ENCODE data around the gene RTEL1.

Gene RTEL1

DNA sequence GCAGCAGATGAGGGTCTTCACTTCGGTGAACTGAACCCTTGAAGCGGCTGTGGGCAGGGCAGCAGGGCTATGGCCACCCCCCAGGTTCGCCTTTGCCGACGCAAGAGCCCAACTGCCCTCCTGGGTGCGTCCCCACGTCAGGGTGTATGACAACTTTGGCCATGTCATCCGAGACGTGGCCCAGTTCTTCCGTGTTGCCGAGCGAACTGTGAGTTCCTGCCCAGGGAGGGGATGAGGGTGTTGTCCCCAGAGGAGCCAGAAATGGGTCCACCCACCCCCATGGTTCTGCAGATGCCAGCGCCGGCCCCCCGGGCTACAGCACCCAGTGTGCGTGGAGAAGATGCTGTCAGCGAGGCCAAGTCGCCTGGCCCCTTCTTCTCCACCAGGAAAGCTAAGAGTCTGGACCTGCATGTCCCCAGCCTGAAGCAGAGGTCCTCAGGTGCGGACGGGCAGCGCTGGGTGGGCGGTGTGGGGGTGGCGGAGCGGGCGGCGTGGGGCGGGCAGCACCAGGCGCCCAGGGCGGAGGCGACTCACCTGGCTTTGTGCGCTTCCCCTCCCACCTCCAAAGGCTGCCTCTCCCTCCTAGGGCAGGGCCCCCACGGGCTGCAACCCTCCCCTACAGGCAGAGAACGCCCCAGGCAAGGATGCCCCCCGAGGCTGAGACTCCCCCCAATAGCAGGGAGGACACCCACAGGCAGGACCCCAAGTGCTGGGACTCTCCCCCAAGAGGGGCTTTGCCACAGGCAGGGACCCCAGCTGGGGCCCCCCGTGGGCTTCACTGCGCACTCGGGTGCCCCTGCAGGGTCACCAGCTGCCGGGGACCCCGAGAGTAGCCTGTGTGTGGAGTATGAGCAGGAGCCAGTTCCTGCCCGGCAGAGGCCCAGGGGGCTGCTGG lies 32.1 kb downstream of the RTEL1 start:
- no peak for DNase-seq (ENCODE audit: low read depth)

DNA sequence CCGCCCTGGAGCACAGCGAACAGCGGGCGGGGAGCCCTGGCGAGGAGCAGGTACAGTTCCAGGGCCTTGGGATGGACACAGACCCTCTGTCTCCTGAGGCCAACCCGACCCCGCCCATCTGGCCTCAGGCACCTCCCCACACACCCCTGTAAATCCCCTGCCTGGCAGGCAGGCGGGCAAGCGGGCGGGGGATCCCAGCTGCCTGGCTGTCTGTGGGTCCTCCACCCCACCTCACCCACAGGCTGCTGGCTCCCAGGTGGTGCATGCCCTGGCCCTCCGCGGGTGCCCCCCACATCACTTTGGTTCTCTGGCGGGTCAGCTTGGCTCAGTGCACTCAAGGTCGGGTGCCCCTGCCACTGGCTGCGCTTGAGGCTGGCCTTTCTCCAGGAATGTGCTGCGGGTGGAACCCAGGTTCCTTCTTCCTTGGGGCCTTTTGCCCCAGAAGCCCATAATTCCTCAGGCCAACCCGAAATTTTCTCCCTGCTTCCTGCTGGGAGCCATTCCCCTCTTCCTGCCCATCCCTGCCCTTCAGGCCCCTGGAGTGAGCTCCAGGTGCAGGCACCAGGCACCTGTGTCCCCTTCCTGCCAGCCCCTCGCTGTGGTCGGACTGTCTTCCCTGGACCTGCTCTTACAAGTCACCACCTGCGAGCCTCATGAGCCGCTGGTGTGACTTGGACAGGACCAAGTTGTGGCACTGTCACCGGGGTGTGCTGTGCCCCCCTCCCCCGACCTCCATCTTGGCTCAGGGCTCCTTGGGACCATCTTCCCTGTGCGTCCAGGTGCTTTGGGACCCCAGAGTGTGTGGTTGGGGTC lies 33.0 kb downstream of the RTEL1 start:
- DNase-seq (ENCODE audit: low read depth), result no peak

DNA sequence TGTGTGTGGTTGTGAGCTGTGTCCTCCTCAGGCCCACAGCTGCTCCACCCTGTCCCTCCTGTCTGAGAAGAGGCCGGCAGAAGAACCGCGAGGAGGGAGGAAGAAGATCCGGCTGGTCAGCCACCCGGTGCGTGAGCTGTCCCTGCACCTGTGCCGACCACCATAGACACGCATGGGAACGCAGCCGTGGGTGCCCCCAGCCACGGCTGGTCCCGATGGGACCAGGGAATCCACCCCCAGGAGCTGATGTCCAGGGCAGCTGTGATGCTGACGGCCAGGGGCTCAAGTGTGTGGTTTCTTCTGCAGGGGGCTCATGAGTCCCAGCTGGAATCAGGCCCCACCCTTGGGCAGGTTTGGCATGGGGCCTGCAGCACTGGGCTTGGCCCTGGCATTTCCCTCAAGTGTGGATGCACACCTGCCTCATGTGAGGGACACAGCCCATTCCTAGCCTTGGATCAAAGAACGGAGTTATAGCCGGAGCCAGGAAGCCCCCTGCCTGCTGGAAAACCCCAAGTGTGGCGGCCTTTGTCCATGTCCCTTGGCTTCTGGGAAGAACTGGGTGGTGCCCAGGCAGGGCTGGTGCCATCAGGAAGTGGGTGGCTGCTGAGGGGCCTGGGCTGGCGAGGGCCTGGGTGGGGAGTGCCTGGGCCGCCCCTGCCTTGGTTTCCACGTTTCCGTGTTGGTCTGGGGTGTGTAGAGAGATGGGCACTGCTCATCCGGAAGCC lies 33.8 kb downstream of the RTEL1 start:
- DNase-seq (ENCODE audit: low read depth), result no peak

DNA sequence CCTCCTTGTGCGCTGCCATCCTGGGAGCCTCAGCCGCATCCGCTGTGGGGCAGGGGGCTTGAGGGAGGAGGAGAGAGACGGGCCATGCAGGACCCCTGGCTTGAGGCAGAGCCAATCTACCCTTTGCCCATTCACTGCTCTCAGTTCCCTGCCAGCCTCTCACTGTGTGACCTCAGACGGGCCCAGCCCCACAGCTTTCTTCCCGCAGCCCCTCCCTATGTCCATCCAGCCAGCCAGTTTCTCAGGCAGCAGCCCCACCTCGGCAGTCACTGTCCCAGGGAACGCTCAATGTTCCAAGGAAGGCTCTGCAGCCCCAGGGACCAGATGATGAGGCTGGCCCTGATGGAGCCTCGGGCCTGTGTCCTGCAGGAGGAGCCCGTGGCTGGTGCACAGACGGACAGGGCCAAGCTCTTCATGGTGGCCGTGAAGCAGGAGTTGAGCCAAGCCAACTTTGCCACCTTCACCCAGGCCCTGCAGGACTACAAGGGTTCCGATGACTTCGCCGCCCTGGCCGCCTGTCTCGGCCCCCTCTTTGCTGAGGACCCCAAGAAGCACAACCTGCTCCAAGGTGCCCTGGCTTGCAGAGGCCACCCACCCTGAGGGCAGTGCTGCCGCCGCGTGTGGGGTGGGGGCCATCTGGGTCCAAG lies 34.4 kb downstream of the RTEL1 start:
- DNase-seq (ENCODE audit: low read depth), result no peak

DNA sequence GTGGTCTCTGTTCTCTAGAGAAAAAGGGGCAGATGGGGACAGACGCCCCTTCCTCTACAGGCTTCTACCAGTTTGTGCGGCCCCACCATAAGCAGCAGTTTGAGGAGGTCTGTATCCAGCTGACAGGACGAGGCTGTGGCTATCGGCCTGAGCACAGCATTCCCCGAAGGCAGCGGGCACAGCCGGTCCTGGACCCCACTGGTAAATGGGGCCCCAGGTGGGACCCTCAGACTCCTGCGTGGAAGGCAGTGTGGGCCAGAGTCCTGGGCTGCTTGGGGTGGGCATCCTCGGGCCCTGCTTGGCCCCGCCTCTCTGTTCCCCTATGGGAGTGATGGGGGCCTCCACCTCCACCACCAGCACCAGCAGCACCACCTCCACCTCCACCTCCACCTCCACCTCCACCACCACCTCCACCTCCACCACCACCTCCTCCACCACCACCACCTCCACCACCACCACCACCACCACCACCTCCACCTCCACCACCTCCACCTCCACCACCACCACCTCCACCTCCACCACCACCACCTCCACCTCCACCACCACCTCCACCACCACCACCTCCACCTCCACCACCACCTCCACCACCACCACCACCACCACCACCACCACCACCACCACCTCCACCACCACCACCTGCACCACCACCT lies 35.1 kb downstream of the RTEL1 start:
- DNase-seq (ENCODE audit: low read depth), result no peak

DNA sequence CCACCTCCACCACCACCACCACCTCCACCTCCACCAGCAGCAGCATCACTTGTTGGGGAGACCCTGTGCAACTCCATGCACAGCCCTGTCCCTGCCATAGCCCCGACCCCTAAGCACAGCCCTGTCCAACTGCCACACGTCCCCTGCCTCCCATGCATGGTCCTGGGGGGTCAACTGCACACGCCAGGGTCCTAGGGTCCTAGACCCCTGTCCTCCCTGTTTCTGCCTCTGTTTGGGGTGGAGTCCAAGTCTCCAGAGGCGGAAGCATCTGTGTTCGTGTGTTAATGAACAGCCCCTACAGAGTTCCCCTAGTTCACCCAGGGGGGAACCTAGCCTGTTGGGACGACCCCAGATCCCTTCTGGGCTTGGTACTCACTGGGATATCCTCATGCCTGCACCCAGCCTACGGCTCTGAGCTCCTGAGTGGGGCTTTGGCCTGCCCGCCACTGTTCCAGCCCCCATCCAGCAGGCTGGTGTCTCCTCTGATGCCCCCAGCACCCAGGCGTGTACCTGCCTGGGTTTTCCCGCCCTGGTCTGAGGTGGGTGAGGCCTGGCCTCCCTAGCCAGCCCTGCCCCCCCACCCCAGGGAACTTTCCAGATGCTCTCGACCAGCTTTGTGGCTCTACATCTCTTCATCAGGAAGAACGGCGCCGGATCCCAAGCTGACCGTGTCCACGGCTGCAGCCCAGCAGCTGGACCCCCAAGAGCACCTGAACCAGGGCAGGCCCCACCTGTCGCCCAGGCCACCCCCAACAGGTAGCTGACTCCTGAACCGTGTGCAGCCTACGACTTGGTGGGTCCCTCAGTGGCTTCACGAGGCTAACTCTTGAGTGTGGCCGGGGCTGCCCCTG lies 35.8 kb downstream of the RTEL1 start:
- DNase-seq (ENCODE audit: low read depth), result no peak

DNA sequence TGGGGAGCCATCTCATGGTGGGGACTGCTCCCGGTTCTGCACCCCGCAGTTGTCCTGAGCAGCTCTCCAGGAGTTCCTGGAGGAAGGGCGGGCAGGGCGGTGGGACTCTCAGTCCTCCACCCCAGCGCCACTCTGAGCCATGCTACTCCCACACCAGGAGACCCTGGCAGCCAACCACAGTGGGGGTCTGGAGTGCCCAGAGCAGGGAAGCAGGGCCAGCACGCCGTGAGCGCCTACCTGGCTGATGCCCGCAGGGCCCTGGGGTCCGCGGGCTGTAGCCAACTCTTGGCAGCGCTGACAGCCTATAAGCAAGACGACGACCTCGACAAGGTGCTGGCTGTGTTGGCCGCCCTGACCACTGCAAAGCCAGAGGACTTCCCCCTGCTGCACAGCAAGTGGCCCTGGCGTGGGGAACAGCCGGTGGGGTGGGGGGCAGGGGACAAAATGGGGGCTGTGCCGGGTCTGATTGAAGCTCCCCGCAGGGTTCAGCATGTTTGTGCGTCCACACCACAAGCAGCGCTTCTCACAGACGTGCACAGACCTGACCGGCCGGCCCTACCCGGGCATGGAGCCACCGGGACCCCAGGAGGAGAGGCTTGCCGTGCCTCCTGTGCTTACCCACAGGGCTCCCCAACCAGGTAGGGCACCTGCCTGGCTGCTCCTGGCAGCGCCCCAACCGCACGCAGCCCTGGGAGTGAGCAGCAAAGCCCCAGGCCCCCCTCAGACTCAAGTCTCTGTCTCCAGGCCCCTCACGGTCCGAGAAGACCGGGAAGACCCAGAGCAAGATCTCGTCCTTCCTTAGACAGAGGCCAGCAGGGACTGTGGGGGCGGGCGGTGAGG lies 36.7 kb downstream of the RTEL1 start:
- no peak for DNase-seq (ENCODE audit: low read depth)

DNA sequence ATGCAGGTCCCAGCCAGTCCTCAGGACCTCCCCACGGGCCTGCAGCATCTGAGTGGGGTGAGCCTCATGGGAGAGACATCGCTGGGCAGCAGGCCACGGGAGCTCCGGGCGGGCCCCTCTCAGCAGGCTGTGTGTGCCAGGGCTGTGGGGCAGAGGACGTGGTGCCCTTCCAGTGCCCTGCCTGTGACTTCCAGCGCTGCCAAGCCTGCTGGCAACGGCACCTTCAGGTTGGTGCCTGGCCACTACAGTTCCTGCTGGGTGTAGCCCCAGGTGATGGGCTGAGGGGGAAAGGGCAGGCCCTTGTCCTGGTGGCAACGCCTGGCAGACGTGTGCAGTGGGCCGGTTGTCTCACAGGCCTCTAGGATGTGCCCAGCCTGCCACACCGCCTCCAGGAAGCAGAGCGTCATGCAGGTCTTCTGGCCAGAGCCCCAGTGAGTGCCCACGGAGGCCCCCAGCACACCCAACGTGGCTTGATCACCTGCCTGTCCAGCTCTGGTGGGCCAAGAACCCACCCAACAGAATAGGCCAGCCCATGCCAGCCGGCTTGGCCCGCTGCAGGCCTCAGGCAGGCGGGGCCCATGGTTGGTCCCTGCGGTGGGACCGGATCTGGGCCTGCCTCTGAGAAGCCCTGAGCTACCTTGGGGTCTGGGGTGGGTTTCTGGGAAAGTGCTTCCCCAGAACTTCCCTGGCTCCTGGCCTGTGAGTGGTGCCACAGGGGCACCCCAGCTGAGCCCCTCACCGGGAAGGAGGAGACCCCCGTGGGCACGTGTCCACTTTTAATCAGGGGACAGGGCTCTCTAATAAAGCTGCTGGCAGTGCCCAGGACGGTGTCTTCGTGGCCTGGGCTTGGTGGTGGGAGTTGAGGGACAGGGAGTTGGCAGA lies 37.6 kb downstream of the RTEL1 start:
- no peak for DNase-seq (ENCODE audit: low read depth)

DNA sequence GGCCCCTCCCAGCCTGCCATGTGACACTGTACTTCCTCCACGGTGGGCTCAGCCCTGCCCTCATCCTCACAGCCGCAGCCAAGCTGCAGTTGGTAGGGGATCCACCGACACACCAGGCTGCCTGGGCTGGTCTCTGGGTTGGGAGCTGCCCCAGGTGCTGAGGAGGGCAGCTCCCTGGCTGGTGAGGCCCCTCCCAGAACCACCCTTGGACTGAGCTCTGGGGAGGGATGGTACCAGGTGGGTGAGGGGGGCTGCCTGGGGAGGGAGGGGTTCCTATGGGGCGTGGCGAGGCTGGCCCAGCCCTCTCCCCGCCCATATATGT lies 38.2 kb downstream of the RTEL1 start:
- DNase-seq (ENCODE audit: low read depth), result no peak

DNA sequence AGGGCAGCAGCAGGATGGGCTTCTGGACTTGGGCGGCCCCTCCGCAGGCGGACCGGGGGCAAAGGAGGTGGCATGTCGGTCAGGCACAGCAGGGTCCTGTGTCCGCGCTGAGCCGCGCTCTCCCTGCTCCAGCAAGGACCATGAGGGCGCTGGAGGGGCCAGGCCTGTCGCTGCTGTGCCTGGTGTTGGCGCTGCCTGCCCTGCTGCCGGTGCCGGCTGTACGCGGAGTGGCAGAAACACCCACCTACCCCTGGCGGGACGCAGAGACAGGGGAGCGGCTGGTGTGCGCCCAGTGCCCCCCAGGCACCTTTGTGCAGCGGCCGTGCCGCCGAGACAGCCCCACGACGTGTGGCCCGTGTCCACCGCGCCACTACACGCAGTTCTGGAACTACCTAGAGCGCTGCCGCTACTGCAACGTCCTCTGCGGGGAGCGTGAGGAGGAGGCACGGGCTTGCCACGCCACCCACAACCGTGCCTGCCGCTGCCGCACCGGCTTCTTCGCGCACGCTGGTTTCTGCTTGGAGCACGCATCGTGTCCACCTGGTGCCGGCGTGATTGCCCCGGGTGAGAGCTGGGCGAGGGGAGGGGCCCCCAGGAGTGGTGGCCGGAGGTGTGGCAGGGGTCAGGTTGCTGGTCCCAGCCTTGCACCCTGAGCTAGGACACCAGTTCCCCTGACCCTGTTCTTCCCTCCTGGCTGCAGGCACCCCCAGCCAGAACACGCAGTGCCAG lies 38.7 kb downstream of the RTEL1 start, which contains the start of gene TNFRSF6B:
TNFRSF6B (plus strand) TSS at position 25 of the 729 bp plus-strand sequence; CDS start at position 141, 116 bp downstream.
- no peak for DNase-seq (ENCODE audit: low read depth)

DNA sequence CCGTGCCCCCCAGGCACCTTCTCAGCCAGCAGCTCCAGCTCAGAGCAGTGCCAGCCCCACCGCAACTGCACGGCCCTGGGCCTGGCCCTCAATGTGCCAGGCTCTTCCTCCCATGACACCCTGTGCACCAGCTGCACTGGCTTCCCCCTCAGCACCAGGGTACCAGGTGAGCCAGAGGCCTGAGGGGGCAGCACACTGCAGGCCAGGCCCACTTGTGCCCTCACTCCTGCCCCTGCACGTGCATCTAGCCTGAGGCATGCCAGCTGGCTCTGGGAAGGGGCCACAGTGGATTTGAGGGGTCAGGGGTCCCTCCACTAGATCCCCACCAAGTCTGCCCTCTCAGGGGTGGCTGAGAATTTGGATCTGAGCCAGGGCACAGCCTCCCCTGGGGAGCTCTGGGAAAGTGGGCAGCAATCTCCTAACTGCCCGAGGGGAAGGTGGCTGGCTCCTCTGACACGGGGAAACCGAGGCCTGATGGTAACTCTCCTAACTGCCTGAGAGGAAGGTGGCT lies 39.3 kb downstream of the RTEL1 start:
- DNase-seq (ENCODE audit: low read depth), result no peak

DNA sequence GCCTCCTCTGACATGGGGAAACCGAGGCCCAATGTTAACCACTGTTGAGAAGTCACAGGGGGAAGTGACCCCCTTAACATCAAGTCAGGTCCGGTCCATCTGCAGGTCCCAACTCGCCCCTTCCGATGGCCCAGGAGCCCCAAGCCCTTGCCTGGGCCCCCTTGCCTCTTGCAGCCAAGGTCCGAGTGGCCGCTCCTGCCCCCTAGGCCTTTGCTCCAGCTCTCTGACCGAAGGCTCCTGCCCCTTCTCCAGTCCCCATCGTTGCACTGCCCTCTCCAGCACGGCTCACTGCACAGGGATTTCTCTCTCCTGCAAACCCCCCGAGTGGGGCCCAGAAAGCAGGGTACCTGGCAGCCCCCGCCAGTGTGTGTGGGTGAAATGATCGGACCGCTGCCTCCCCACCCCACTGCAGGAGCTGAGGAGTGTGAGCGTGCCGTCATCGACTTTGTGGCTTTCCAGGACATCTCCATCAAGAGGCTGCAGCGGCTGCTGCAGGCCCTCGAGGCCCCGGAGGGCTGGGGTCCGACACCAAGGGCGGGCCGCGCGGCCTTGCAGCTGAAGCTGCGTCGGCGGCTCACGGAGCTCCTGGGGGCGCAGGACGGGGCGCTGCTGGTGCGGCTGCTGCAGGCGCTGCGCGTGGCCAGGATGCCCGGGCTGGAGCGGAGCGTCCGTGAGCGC lies 39.9 kb downstream of the RTEL1 start:
- DNase-seq (ENCODE audit: low read depth), result no peak

DNA sequence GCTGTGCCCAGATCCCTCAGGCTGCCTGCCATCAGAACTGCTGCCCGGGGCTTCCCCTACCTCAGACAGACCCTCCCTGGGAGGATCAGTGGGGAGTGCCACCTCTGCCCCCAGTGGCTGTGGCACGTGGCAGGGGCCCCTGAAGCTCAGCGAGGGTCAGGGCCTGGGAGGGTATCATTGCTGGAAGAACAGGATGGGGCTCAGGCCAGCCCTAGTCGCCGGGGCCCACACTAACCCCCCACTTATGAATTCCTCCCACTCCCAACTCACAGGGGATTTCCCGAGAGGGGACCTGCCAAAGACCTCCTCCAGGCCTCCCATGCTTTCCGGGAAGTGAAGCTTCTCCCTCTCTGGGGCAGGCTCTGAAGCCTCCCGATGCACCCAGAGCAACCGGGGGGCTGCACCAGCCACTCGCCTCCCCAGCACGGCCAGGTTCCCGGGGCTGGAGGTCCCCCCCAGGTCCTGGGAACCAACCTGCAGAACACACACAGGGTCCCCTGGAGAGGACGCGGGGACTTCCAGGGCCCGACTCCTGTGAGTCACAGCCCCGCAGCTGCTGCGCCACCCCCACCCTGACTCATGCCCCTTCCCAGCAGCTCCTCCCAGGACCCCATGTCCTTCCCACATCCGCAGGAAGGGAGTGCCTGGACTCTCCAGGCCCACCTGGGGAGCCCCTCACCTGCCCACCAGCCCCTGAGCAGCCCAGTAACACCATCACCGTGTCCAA lies 40.8 kb downstream of the RTEL1 start:
- DNase-seq (ENCODE audit: low read depth), result peak; percentile 81

DNA sequence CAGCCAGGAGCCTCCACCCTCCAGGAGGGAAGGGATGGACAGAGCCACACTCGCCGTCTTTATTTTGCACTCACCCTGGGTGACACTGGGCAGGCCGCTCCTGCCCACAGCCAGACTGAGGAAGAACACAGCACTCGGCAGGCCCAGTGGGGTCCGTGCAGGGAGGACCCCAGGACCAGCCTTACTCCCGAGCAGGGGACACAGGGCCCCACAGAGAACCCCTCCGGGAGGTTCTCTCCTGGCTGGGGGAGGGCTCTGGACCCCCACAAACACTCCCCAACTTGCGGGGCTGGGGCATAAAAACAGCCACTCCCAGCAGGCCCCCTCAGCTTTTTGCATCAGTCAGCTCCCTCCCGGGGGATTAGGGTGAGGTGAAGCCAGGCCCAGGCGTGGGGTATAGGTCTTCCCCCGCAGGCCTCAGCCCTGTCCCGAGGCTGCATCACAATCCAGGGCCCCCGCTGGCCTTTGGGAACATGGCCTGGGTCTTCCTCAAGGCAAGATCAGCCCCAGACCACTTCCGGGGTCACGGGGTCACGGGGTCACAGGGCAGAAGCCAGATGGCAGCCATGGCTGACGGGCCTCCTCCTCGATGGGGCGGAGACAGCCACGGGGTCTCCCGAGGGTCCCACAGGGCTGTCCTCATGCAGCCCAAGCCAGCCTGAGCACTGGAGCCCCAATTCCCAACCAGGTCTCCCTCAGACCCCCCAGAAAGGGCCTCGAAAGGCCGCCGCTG lies 41.5 kb downstream of the RTEL1 start:
- no peak for DNase-seq (ENCODE audit: low read depth)

DNA sequence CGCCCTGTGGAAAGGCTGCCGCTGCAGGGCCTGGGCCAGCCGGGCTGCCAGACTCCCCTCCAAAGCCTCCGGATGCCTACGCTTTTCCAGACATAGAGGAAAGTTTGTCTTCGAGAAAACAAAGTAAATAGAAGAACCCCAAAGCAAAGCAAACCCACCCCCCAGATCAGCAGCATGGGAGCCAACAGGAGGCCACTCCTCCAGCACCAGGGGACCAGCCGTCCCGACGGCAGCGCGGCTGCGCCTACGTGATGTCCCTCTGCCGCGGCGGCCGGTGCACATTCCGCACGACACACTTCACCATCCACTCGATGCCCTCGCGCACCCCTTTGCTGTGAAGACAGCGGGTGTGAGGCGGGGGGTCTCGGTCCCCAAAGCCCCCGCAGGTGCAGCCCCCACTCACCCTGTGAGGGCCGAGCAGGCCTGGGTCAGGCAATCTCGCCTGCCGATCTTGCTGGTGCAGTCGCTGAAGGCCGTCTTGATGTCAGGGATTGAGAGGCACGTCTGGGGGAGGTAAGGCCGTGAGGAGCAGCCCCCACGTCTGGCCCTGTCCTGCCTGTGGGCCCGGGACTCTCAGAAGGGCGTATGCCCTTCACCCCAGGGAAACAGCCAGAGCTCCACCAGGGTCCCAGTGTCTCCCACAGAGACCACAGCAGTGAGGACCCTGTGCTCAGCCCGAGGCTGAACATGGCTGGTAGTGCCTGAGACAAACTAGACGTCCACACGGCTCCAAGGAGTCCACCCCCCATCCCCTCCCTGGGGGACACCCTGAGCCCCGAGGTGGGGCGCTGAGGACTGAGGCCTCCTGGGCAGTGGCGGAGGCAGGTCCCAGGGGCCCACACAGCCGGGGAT lies 42.3 kb downstream of the RTEL1 start:
- DNase-seq (ENCODE audit: low read depth), result no peak

Data from HS-5 (cell line).